ACHN (cell line): ENCODE results near the gene ASS1.
"Not testable (repeated sequence)": the region's sequence is repeated elsewhere in the genome, so short reads cannot be mapped to it uniquely, and the experiment has no call there.

Experiments
- DNase-seq: peaks from one replicate; pipeline ENCODE4 v3.0.0-alpha.2; 2015
- in situ Hi-C: cut with HindIII; loops from 2 replicates; pipeline ENCODE4 v1.10.0; 2017; ENCODE audit warnings: low sequenced_read_pairs, low pct_ligation_motif_present, low pct_unique_long_range_greater_than_20kb

The ASS1 gene

DNA sequence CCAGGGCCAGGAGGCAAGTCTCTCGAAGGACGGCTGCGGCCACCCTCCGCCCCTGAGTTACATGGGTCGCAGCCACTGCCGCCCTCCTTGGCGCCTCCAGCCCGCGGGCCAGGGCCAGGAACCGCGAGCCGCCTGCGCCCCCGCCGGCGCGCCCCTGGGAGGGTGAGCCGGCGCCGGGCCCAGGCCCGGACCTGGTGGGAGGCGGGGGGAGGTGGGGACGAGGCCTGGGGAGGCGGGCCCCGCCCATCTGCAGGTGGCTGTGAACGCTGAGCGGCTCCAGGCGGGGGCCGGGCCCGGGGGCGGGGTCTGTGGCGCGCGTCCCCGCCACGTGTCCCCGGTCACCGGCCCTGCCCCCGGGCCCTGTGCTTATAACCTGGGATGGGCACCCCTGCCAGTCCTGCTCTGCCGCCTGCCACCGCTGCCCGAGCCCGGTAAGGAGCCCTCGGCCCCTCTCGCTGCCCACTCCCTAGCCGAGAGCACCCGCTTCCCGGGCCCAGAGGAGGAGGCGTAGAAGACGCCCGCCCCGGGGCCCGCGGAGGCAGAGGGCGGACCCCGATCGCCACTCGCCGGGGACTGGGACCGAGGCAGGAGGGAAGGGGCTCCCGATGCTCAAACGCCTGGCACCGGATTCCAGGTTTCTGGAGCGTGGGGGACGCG, at the start of gene ASS1:
Gene ASS1, plus strand, starts transcription at position 397 of the 657 bp plus-strand sequence. CDS start 7,268 bp downstream, outside the sequence.
- peak; percentile 13 for DNase-seq
- in situ Hi-C loops = no loop called here

GRCh38 chr9:130395810-130396435, 48.8 kb upstream of the ASS1 start:
- in situ Hi-C loops = no loop called here
- no peak for DNase-seq

GRCh38 chr9:130396581-130396980, 48.2 kb upstream of the ASS1 start:
- in situ Hi-C loops = no loop called here
- no peak for DNase-seq

DNA sequence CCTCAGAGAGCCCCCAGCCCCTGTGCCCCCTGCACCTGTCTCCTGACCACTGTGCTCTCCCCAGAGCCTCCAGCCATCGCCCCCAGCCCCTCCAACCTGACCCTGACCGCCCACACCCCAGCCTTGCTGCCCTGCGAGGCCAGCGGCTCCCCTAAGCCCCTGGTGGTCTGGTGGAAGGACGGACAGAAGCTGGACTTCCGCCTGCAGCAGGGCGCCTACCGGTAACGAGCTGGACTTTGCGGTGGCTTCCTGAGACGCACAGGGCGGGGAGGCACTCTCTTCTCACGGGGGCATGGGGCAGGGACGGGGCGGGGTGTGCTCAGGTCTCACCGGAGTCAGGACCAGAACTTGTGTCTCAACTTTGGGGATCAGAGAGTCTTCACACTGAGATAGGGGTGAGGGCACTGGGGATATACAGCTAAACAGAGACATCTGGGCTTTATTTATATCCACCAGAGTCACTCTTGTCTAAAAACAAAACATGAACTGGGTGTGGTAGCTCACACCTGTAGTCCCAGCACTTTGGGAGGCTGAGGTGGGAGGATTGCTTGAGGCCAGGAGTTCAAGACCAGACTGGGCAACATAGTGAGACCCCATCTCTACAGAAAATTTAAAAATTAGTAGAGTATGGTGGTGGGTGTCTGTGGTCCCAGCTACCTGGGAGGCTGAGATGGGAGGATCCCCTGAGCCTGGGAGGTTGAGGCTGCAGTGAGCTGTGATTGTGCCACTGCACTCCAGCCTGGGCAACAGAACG, 46.1 kb upstream of the ASS1 start:
- in situ Hi-C loops = no loop called here
- DNase-seq = no peak

DNA sequence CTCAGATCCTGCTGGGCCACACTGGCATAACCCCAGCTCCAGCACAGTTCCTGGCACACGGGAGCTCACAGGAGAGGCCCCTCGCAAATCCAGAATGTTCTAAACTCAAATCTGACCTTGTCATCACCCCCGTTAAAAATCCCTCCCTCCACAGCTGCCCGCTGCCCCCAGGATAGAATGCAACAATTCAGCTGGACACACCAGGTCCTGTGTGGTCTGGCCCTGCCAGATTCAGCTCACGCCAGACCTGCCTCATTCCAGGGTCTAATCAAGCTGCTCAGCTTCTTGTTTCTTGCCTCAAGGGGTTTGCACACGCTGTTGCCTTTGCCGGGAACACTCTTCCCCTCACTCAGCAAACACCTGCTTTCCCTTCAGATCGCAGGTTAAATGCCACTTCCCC, 45.0 kb upstream of the ASS1 start:
- in situ Hi-C loops = no loop called here
- no peak for DNase-seq

- in situ Hi-C loops = no loop called here
- no peak for DNase-seq
Measured at GRCh38 chr9:130400870-130401269, 43.9 kb upstream of the ASS1 start.

DNA sequence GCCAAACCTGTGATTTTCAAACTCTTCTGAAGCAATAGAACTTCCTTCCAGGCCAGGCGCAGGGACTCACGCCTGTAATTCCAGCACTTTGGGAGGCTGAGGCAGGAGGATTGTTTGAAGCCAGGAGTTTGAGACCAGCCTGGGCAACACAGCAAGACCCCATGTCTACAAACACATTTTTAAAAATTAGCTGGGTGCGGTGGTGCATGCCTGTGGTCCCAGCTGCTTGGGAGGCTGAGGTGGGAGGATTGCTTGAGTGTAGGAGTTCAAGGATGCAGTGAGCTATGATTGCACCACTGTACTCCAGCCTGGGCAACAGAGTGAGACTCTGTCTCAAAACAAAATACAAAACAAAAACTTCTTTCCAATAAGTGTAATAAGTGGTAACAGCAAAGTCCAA, 43.0 kb upstream of the ASS1 start:
- in situ Hi-C loops, DNase-seq: not testable (repeated sequence)

DNA sequence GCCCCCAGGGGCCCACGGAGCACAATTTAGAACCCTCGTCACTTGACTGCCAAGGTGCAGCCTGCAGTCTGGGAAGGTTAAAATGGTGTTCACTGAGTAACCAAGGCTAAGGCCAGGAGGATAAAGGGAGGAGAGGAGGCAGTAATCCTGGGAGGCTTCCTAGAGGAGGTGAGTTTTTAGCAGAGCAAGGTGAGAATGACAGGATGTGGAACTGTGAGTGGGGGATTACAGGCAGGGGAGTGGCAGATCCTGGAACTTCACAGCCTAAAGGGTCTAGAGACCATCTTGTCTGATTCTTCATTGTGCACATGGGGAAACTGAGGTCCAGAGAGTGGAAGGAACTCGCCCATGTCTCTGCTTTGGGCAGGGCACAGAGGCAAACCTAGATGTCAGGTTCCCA, 42.5 kb upstream of the ASS1 start:
- in situ Hi-C loops = no loop called here
- DNase-seq = no peak

DNA sequence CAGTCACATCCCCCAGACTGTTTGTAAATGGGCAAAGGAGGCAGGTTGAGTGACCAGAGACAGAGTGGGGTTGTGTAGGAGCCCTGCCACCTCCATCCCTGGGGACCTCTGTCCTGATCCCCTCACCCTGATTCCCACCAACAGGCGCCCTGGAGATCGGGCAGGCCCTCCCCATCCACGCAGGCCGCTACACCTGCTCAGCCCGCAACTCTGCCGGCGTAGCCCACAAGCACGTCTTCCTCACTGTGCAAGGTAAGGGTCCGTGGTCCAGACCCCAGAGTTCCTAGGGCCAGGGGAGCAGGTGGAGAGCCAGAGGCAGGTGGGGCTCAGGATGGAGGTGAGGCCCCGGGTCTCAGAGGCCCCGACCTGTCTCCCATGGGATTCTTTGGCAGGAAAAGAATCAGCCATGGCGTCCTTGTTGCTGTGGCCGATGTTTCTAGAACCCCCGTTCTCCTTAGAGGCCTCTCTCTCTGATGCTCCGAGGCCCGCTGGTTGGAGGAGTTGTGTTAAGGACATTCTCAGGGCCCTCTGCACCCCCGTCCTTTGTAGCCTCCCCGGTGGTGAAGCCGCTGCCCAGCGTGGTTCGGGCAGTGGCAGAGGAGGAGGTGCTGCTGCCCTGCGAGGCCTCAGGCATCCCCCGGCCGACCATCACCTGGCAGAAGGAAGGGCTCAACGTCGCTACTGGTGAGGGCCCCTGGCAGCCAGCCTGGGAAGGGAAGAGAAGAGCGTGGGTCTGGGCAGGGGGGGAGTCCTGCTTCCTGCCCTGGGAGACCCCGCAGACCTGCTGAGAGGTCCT, 41.9 kb upstream of the ASS1 start:
- DNase-seq = no peak
- in situ Hi-C loops = no loop called here

DNA sequence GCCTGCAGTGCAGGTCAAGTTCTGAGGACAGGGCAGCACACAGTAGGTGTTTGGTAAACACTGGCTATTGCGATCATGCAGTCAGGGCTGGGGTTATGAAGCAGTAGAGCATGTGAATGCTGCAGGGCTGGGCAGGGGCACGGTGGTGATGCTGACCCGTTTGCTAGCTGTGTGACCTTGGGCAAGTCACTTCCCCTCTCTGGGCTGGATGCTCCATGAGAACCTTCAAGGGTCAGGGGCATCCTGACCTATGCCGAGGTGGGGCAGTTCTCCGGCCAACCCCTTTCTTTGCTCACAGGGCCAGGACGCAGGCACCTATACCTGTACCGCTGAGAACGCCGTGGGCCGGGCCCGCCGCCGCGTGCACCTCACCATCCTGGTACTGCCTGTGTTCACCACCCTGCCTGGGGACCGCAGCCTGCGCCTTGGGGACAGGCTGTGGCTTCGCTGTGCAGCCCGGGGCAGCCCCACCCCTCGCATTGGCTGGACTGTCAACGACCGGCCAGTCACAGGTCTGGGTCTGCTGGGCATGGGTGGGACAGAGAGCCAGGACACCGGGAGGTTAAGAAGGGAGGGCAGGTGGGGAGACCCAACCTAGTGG, 39.0 kb upstream of the ASS1 start:
- in situ Hi-C loops = no loop called here
- DNase-seq = no peak

- no peak for DNase-seq
Measured at GRCh38 chr9:130406278-130406895, 38.4 kb upstream of the ASS1 start.

GRCh38 chr9:130407916-130408663, 36.7 kb upstream of the ASS1 start:
- in situ Hi-C loops = no loop called here

More at GRCh38 chr9:130406278-130406895, 38.4 kb upstream of the ASS1 start:
- in situ Hi-C loops = no loop called here

DNA sequence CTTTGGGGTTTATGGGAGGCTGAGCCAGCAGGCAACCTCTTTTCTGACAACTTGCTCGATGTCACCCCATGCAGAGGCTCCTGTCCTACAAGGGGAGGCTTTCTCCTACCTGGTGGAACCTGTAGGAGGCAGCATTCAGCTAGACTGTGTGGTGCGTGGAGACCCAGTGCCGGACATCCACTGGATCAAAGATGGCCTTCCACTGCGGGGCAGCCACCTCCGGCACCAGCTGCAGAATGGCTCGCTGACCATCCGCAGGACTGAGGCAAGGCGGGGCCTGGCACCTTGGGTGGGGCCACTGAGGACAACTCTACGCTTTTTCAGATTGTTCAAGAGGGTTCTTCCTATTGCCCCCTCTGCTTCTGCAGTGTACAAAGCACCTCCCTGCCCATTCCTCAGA, 36.1 kb upstream of the ASS1 start:
- DNase-seq = no peak
- in situ Hi-C loops = no loop called here

More at GRCh38 chr9:130407916-130408663, 36.7 kb upstream of the ASS1 start:
- DNase-seq = no peak

GRCh38 chr9:130409246-130409645, 35.5 kb upstream of the ASS1 start:
- no peak for DNase-seq
- in situ Hi-C loops = no loop called here

- in situ Hi-C loops = no loop called here
Measured at GRCh38 chr9:130410443-130410842, 34.3 kb upstream of the ASS1 start.

GRCh38 chr9:130411566-130411915, 33.2 kb upstream of the ASS1 start:
- DNase-seq = no peak
- in situ Hi-C loops = no loop called here

More at GRCh38 chr9:130410443-130410842, 34.3 kb upstream of the ASS1 start:
- no peak for DNase-seq

DNA sequence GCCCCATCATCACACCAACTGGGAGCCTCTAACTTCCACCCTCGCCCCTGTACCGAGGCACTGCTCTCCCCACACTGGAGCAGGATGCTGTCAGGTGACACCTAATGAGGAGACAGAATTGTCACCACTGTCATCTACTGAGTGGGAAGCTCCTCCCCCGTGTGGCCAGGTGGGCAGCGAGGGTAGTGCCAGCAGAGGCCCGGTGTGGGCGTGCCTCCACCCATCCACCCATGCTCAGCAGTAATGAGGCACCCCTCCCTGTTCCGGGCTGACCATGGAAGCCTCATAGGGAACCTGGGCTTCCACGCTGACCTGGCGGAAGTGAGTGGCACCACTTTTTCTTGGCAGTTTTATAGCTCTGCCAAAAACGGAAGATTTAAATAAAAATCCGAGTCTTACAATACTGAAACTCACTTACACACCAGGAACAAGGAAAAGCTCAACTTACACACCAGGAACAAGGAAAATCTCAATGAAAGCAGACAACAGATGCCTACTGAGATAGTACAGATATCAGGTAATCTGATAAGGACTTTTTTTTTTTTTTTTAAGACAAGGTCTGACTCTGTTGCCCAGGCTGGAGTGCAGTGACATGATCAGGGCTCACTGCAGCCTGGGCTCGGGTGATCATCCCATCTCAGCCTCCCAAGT, 30.6 kb upstream of the ASS1 start:
- in situ Hi-C loops = no loop called here

More for the DNA sequence above, 30.6 kb upstream of the ASS1 start:
- DNase-seq = no peak
